Activated T-cell treated with anti-CD3 and anti-CD28 coated beads for 1 hour (primary cell): ENCODE results near the gene IL7R.

Source experiments
- DNase-seq: peaks from one replicate; pipeline ENCODE4 v3.0.0-alpha.2; 2020; ENCODE audit warnings: low read depth

Gene IL7R, protein sequence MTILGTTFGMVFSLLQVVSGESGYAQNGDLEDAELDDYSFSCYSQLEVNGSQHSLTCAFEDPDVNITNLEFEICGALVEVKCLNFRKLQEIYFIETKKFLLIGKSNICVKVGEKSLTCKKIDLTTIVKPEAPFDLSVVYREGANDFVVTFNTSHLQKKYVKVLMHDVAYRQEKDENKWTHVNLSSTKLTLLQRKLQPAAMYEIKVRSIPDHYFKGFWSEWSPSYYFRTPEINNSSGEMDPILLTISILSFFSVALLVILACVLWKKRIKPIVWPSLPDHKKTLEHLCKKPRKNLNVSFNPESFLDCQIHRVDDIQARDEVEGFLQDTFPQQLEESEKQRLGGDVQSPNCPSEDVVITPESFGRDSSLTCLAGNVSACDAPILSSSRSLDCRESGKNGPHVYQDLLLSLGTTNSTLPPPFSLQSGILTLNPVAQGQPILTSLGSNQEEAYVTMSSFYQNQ

DNA sequence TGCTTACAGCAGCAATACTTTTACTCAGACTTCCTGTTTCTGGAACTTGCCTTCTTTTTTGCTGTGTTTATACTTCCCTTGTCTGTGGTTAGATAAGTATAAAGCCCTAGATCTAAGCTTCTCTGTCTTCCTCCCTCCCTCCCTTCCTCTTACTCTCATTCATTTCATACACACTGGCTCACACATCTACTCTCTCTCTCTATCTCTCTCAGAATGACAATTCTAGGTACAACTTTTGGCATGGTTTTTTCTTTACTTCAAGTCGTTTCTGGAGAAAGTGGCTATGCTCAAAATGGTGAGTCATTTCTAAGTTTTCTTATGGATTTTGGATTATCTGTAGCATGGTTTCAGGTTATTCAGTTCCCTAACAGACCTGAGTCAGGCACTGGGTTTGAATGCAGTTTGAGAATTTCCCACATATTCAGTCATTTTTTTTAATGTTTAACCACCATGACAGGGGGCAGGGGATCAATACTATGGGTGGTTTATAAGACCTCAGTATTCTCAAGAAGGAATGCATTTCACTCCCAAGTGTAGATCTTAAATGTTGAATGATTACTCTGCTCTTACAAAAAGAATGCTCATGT, at the start of gene IL7R:
TSS of gene IL7R (plus strand) at position 127 of the 587 bp plus-strand sequence. CDS start at position 214, 87 bp downstream.
- no peak for DNase-seq

DNA sequence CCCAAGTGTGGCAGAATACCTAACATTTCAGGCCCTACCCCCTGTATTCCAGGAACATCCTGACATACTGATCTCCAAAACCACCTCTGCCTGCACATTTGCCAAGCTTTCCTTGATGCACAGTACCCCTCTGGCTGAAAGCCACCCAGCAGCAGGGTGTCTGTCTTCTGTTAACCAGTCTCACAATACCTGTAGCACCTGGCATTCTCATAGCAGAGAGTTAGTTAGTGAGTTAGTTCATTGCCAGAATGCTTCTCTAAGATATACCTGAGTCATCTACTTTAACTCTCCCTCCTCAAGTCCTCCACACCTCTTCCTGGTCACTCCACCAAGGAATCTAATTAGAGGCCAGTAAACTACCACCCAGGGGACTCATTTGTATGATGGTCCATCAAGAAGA, 46.1 kb upstream of the IL7R start:
- no peak for DNase-seq

DNA sequence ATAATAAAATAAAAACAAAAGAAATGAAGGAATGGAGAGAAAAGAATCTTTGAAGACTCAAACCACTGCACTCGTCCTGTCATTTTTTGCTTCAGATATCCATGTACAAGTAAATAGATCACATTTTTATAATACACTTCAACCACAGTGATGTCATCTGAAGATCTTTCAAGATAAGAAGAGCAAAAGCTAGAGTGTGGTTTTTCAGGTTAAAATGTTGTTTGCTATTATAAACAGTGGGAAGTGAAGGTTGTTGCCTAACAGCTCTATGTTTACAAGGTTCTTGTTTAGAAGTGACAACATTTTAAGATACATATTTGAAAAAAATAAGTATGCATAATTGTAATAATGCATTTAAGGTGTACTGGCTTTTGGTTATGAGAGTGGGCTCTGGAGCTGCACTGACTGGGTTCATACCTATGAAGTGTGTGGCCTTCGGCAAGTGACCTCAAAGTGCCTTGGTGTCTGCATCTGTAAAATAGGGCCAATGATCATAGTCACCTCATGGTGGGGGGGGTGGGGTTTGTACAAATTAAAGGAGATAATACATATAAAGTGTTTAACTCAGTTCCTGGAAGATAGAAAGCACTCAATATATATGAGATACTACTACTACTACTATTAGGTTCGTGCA, 45.5 kb upstream of the IL7R start:
- DNase-seq = no peak

DNA sequence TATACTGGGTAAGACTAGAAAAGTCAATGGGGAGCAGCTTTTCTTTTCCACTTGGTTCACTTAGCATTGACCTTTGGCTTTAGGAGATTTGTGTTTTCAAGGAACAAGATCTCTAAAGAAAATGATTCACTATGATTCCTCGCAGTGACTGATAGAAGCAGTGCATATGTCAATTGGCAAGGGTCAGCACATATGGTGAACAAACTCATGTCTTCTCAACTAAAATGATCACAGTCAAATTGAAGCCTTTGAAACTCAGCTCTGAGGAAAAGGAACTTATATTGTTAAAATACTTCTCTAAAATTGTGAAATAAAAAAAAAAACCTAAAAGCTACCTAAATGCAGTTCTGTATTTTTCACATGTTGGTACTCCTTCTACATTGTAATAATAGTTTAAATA, 43.2 kb upstream of the IL7R start:
- DNase-seq = no peak

DNA sequence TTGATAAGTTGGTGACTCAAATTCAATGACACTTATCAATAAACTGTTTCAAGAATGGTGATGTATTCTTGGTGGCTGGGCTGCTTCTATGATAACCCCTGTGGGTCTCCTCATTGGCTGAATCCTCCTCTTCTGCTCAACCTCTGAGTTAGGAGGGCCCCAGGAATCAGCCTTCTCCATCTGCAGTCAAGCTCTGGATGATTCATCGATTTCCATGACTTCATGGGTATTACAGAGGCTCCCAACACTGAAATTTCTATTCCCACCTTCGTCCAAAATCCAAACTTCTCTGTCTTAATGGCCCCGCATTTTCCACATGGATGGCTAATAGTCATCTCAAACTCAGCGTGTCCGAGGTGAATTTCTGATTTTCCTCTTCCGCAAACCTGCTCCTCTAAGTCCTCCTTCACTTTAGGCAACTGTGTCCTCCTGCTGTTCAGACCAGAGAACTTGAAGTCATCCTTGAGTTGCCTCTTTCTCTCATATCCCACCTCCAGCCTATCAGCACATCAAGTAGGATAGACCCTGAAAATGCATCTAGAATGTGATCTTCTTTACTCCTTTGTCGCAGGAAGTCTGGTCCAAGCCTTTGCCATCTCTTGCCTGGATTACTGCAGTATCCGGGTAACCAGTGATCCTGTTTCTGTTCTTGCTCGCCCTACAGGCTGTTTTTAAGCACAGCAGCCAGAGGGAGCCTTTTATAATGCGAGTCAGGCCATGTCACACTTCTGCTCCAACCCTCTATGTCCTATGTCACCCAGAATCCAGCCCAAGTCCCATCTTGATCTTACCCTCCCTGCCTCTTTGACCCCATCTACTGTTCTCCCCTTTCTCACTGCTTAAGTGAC, 41.4 kb upstream of the IL7R start:
- DNase-seq = no peak

DNA sequence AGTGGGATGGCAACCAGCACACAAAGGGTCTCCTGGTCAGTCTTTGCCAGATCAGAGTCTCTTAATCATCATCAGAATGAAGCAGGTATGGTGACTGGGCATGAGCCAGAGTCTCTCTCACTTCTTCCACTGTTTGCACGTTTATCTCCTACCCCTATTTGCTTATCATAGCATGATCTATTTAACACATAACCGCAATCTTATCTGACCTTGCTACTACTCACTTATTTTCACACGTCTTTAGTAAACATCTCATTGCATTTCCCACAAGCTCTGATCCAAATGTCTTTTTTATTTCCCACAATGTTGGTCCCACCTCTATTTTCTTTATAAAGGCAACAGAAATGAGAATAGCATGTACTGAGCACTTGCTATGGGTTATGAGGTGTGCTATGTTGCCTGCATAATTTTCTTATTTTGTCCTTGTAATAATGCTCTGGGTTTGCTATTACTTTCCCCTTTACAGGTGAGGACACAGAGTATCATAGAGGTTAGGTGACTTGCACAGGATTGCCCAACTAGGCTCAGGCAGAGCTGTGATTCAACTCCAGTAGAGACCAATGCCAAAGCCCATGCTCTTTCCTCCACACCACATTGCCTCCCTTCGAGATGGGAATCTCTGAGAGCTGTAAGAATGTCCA, 39.7 kb upstream of the IL7R start:
- no peak for DNase-seq

DNA sequence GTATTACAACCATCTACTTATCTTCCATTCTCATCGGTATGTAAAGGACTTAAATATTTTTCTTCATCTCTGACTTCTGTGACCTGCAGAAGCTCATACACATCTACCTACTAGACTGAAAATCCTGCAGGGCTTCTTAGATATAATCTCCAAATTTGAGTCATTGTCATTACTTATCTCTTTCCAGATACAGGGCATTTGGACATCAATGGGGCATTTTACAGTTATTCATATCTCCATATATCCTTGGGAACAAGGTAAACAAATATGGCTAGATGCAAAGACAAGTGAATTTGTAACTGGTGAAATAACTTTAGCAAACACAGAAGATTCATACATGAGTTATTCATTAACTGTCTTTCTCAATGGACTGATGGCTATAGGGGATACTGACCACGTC, 37.7 kb upstream of the IL7R start:
- no peak for DNase-seq

DNA sequence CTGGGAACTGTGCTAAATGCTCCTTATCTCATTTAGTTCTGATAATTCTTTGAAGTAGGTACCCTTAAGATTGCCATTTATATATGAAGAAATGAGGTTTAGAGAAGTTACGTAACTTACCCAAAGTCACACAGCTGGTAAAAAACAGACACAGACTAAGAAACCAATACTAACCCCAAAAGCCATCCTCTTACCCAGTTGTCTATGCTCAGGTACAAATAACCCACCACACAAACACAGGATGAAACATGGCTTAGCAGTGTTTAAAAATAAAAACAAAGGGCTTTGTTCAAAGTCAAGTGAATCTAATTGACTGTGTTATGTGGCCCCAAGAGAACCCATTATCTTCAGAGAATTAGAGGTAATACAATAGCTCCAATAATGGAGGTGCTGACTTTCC, 37.0 kb upstream of the IL7R start:
- no peak for DNase-seq

DNA sequence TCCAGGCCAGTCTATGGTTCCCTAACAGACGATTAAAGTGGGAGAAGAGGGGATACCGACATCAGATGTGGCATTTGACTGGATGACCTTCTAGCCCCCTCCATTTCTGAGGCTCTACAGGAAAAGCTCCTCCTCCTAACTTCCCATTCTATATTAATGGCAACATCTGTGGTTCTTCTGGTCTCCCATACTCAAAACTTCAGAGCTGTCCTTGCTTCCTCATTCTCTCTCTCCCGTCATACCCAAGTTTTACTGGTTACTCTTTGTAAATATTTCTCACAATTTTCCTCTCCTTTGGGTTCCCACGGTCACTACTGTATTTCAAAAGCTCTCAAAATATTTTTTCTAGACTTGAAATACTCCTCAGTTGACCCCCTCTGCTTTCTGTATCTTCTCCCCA, 36.0 kb upstream of the IL7R start:
- DNase-seq = no peak

DNA sequence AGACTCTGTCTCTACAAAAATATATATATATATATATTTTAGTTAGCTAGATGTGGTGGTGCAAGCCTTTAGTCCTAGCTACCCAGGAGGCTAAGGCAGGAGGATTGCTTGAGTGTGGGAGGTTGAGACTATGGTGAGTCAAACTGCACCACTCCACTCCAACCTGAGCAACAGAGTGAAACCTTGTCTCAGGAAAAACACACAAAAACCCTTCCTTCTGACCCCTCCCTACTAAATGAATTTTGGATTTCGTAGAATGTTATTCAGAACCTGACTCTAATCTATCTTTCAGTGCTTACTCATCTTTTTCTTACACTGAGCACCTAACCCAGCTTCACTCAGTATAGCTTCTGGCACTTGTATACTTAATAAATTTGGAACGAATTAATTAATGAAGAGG, 35.2 kb upstream of the IL7R start:
- no peak for DNase-seq

DNA sequence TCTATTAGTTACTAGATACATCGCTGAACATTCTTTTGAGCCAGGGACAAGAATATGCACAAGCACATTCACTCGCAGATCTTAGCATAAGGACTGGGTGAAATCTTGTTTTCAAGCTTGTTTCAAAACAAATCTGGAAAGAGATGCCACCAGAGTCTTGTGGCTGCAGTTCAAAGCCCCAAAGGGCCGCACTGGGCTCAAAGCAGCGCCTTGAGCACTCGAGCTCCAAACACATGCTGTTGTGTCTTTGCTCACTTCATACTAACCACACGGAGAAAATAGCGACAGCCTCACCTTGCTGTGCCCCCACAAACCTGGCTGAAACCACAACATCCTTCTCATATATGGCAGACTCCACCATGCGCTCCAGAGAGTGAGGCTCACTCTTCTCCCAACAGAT, 34.2 kb upstream of the IL7R start:
- DNase-seq = no peak

DNA sequence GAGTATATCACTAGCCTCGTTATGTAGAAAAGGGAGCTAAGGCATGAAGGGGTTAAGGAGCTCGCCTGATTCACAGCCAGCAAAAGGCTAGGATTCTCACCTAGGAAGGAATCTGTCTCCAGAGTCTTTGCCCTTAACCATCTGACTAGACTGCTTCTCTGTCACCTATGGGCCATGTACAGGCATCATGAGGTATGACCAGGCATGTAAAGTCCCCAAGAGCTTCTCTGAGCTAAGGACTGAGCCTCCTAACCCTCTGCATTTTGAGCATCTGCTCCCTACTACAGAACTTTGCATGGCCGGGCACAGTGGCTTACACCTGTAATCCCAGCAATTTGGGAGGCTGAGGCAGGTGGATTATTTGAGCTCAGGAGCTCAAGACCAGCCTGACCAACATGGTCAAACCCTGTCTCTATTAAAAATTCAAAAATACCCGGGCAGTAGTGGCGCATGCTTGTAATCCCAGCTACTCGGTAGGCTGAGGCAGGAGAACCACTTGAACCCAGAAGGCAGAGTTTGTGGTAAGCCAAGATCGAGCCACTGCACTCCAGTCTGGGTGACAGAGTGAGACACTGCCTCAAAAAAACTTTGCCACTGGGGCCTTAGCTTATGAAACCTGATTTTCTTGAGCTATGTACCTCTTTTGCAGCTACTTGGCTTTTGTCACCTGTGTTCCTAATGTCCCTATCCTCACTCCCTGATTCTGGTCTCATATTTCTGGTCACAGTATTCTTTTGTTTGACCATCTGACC, 33.2 kb upstream of the IL7R start:
- no peak for DNase-seq

DNA sequence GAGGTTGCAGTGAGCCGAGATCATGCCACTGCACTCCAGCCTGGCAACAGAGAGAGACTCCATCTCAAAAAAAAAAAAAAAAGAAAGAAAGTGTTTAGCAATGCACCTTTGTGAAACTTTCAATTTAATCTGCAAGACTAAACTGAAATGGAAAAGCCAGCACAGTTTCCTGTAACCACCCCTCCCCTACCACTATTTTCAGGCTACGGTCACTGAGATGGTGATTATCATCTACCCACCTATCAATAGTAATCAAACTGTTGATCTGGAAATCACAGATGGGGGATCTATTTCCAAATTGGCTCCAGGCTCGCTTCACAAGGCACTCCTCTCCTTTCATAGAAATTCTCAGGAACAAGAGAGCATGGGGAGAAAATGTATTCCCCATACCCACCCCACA, 30.6 kb upstream of the IL7R start:
- DNase-seq = no peak

DNA sequence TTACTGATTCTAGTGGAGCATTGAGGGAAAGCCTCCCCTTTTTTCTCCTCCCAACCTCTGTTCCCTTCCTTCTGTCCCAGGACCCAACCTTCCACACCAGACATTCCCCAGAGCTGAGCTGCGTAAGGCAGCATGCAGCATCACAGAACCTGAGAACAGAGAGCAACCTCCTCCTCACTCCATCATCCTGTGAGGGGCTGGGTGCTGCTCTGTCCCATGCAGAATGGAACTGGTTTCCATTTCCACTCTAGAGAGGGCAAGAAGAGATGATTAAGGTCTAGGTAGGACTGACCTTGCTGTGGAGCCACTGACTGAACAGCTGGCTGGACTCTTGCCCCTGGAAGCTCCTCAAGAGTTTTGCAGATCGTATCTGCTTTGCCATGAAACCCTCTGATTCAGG, 30.1 kb upstream of the IL7R start:
- DNase-seq = no peak

DNA sequence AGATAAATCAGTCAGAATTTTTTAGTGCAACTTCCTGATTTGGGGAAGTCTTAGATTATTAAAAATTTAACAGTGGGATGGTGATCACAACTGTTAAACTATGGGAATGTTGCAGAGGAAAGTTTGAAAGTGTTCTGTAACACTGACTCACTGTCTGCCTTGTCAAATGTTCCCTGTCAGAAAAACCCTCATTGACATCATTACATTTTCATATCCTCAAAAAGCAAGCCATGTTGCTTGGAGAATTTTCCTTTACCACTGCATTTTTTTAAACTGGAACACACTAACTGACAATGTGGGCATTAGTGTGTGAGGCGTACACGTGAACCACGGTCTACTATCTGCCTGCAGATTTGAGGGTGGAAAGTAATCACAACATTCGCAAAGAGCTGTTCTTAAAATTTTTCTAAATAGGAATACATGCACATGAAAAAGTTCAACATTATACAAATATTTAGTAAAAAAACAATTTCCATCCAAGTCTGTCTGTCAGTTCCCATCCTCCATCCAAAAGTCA, 28.6 kb upstream of the IL7R start:
- DNase-seq = no peak

DNA sequence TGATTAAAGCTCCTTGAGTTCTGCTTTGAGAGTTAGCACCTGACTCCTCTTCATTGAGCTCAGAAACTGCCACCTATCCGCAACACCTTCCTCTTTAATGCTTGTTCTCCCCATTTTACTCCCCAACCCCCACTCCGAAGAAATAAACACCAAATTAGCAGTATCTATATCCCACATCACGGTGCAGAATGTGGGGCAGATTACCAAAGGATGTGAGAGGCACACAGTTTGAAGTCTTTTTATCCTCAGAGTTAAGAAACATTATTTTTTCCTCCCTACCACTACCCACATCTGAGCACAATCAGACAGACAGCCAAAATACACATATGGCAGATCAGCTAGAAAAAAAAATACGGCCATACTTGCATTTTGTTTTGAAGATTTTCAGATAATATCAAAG, 26.1 kb upstream of the IL7R start:
- no peak for DNase-seq

DNA sequence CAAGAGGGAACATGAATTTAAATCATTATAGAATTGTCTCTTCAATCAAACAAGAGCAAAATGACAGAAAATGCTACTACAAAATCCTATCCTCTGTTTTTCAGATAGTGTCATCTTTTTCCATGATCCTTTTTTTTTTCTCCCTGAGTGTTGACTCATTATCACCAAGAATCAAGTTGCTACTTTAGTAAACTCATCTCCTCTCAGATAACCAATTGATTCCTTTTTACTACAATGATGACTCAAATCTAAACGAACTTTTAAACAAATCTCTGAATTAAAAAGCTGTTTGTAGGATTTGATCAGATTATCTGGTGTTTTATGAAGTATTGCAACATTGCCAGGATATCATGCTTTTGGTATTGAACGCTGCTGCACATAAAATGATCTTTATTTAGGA, 23.9 kb upstream of the IL7R start:
- DNase-seq = no peak

DNA sequence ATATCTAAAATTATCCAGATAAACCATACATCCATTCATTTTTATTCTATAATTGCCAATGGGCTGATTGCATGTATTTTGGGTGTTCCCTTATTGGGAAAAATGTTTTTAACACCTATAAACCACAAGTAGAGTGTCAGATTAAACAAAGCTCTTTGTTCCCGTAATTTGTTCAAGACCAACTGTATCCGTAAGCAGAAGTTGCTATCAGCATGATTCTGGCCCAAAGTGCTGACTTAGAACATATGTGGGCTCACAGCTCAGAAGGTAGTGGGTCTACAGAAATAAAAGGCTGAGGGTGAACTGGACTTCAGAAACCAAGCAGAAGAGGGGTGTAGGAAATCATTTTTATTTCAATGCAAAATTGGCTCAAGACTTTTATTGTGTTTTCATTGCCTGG, 23.5 kb upstream of the IL7R start:
- DNase-seq = no peak

DNA sequence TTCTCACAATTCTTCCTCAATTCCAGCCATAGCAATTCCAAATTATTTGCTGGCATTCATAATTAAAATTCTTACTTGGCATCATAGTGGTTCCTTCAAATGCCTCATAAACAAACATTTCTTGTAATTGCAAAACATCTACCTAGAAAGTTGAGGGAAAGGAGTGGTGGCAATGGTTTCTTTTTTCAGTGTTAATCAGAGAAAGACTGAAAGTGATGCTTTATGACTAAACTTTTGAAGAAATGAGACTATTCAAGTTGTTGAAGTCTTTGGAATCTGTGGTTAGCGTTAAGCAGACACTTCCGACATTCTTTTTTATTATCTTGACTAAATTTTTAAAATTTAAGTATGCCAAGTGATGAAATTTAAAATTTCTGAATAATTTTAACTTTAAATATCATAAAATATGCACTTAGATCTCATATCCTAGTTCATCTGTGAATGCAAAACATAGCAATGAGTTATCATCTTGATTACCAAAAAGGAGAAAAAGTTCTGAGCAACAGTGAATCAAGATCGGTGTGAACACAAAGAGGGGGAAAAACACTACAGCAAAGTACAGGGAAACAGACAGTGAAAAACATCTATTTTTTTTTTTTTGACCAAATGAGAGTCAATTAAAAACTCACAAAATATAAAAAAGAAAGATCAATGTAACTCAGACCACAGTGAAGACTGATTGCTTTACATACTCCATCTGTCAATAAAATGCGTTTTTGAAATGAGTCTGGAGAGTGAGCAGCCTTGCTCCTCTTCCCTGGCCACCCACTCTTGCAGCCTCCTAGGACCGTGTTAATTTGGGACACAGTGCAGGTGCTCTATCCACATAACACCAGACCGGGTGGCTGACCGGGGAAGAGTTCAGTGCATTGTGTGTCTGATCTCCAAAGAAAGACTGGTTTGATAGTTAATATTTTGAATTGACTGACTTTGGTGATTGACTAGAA, 20.6 kb upstream of the IL7R start:
- DNase-seq = no peak
